ENCODE measurements around the gene BMP5. TPM values are rescaled to one million over a fixed set of nuclear protein-coding genes. Genes with fewer than 3 reads are reported as not detected.

The BMP5 gene
- total and polyA plus RNA-seq, 2 of the 13 experiments (the other 11 are each of a cell fraction or from before 2014, with no cell fraction given): not detected

DNA sequence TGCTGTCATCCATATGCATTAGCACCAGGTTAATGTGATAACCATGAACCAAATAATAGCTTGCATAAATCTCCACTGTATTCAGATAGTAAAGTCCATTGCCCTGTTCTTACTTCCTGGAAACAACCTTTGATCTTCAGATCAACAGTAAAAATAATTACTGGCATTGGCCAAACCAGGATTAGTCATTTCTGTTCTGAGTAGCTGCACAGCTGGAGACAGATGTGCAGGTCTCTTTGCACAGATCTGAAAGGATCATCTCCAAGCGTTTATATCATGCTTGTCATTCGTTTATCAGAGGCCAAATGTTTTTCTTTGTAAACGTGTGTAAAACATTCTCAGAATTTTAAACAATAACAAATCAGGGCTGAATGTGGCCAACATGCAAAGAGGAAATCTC lies 162.0 kb downstream of the BMP5 start:
- Histone ChIP-seq H3K27me3 (ENCODE audit: control insufficient read depth in 1 of 2, insufficient read depth in 2 of 2, low read length in 2 of 2) (no peaks in the 10 kb centered on the region), H2AFZ (ENCODE audit: low read length) (no peak overlapping the region), H3K36me3 (replicated peaks in 1 of 2; ENCODE audit: control insufficient read depth in 1 of 2, insufficient read depth in 2 of 2, low read length in 2 of 2) (no peaks in the 10 kb centered on the region), H3K9ac (ENCODE audit: insufficient read depth, low read depth, low read length) (no peak overlapping the region), H3K79me2 (ENCODE audit: insufficient read depth, low read length) (no peaks in the 10 kb centered on the region), H3K4me1 (ENCODE audit: insufficient read depth, low read length) (peaks cover 7% of the 10 kb centered on the region; the same call in 1 of the 2 replicates), H3K4me3 (replicated peaks in 1 of 3; ENCODE audit: insufficient read depth in 1 of 3, low read depth in 2 of 3, low read length in 3 of 3) (no peak overlapping the region), H3K9me3 (ENCODE audit: low read length) (no peaks in the 10 kb centered on the region), H3K27ac (ENCODE audit: extremely low read length, insufficient read depth, low read length) (no peak overlapping the region), H4K20me1 (ENCODE audit: insufficient read depth, low read length) (no peaks in the 10 kb centered on the region), H3K4me2 (ENCODE audit: low read depth, low read length) (no peak overlapping the region)
- ChIA-PET POLR2A (no interaction called here), CTCF (ENCODE audit: low intra/inter-chr PET ratio, low total read pairs) (no interaction called here)
- ATAC-seq (peak; percentile 82), FAIRE-seq (no peak), DNase-seq (ENCODE audit: low spot score) (peak; percentile 31)
- no TSS peak for BruUV-seq (replicated peaks)
- TF ChIP-seq, protein P1, sequence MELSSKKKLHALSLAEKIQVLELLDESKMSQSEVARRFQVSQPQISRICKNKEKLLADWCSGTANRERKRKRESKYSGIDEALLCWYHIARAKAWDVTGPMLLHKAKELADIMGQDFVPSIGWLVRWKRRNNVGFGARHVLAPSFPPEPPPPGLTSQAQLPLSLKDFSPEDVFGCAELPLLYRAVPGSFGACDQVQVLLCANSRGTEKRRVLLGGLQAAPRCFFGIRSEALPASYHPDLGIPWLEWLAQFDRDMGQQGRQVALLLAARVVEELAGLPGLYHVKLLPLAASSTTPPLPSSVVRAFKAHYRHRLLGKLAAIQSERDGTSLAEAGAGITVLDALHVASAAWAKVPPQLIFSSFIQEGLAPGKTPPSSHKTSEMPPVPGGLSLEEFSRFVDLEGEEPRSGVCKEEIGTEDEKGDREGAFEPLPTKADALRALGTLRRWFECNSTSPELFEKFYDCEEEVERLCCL (CRISPR knock-in tag; IDR thresholded peaks at IDR 0.05; ENCODE audit: borderline replicate concordance): no peak
- TF ChIP-seq, protein P2, sequence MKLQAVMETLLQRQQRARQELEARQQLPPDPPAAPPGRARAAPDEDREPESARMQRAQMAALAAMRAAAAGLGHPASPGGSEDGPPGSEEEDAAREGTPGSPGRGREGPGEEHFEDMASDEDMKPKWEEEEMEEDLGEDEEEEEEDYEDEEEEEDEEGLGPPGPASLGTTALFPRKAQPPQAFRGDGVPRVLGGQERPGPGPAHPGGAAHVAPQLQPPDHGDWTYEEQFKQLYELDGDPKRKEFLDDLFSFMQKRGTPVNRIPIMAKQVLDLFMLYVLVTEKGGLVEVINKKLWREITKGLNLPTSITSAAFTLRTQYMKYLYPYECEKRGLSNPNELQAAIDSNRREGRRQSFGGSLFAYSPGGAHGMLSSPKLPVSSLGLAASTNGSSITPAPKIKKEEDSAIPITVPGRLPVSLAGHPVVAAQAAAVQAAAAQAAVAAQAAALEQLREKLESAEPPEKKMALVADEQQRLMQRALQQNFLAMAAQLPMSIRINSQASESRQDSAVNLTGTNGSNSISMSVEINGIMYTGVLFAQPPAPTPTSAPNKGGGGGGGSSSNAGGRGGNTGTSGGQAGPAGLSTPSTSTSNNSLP (IDR thresholded peaks at IDR 0.05; ENCODE audit: low read depth, low read length): peak; percentile 70
- no peak for TF ChIP-seq ZNF451 (CRISPR knock-in tag; IDR thresholded peaks at IDR 0.05)
- peak; percentile 68 for TF ChIP-seq ELF3 (CRISPR knock-in tag; IDR thresholded peaks at IDR 0.05)
- TF ChIP-seq, protein P3, sequence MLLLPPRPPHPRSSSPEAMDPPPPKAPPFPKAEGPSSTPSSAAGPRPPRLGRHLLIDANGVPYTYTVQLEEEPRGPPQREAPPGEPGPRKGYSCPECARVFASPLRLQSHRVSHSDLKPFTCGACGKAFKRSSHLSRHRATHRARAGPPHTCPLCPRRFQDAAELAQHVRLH (CRISPR knock-in tag; IDR thresholded peaks at IDR 0.05; ENCODE audit: borderline replicate concordance, low read depth): no peak
- in situ Hi-C loops (cut with HindIII; ENCODE audit: extremely low pct_ligation_motif_present, low pct_unique_long_range_greater_than_20kb): no loop called here
- WGBS (ENCODE audit: low lambda C conversion rate): 0% methylated on average over 3 of the region's 3 CpGs
- intact Hi-C loops (cut with micrococcal nuclease; ENCODE audit: unreplicated experiment): no loop called here
